Measurements from ENCODE around the gene OCA2.

DNA sequence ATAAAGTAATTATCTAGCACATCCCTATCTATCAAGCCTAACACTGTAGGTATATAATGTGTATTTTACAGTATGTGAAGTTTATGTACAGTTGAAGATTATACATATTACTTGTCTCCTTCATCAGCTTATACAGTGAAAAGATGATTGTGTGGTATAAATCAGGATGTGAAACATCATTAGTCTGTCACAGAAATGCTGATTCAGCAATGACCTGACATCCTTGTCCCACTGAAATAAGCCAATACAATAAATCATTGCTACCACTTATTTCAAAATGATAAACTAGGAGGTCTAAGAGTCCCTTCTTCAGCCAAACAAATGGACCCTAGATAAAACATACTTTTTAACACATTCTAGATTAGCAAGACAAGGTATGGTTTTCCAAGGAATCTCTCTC lies 225.3 kb downstream of the OCA2 start:
- TF ChIP-seq, protein P1, sequence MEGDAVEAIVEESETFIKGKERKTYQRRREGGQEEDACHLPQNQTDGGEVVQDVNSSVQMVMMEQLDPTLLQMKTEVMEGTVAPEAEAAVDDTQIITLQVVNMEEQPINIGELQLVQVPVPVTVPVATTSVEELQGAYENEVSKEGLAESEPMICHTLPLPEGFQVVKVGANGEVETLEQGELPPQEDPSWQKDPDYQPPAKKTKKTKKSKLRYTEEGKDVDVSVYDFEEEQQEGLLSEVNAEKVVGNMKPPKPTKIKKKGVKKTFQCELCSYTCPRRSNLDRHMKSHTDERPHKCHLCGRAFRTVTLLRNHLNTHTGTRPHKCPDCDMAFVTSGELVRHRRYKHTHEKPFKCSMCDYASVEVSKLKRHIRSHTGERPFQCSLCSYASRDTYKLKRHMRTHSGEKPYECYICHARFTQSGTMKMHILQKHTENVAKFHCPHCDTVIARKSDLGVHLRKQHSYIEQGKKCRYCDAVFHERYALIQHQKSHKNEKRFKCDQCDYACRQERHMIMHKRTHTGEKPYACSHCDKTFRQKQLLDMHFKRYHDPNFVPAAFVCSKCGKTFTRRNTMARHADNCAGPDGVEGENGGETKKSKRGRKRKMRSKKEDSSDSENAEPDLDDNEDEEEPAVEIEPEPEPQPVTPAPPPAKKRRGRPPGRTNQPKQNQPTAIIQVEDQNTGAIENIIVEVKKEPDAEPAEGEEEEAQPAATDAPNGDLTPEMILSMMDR (IDR thresholded peaks at IDR 0.05) = no peak
- TF ChIP-seq POLR2AphosphoS5 (IDR thresholded peaks at IDR 0.05) = no peak

Measured in prostate gland (tissue), 2 donors.